Kidney (tissue), 22 donors: Measurements from ENCODE around the gene VWA5A. TPM values are rescaled to one million over a fixed set of nuclear protein-coding genes. Genes with fewer than 3 reads are reported as not detected.
A peak's percentile ranks its signal among the peaks of the same experiment; 100 is the strongest.

Experiments
- DNase-seq, 5 donors: peaks; one replicate each; pipeline ENCODE4 v3.0.0-alpha.2; 2013 to 2020
- FAIRE-seq: peaks from 2 replicates; lab custom pipeline; 2012; peaks lifted over from hg19 to GRCh38; lab: Jason Lieb, UNC
- H3K27ac ChIP-seq, 2 donors: one replicate each; pipeline ENCODE4 v1.7.0; 2013; ENCODE audit warnings: low read depth in 2 of 2, low read length in 2 of 2, inconsistent platforms in 1 of 2
- H3K27me3 ChIP-seq: one replicate; pipeline ENCODE4 v1.7.1; 2013; ENCODE audit warnings: low read length, inconsistent platforms; ENCODE audit not compliant: control insufficient read depth, insufficient read depth
- H3K36me3 ChIP-seq, 3 donors: one replicate each; pipeline versions ENCODE4 v1.7.0 to v1.7.1; 2013; ENCODE audit warnings: low read length in 3 of 3, control low read depth in 1 of 3, inconsistent platforms in 1 of 3; ENCODE audit not compliant: insufficient read depth in 3 of 3, control insufficient read depth in 2 of 3
- H3K4me1 ChIP-seq, 3 donors: one replicate each; pipeline versions ENCODE4 v1.7.0 to v1.7.1; 2013; ENCODE audit warnings: low read length in 3 of 3, inconsistent platforms in 1 of 3, low read depth in 1 of 3; ENCODE audit not compliant: control insufficient read depth in 2 of 3, insufficient read depth in 2 of 3
- H3K4me3 ChIP-seq, 3 donors: one replicate each; pipeline versions ENCODE4 v1.7.0 to v1.8.1; 2013; ENCODE audit warnings: low read length in 3 of 3, control low read depth in 1 of 3, inconsistent platforms in 1 of 3
- H3K9ac ChIP-seq, 3 donors: one replicate each; pipeline versions ENCODE4 v1.7.0 to v1.7.1; 2013; ENCODE audit warnings: low read length in 3 of 3, control low read depth in 1 of 3, inconsistent platforms in 1 of 3
- H3K9me3 ChIP-seq, 3 donors: one replicate each; pipeline versions ENCODE4 v1.7.0 to v1.7.1; 2013; ENCODE audit warnings: low read length in 3 of 3, control low read depth in 1 of 3, inconsistent platforms in 1 of 3; ENCODE audit not compliant: control insufficient read depth in 2 of 3, insufficient read depth in 1 of 3
- intact Hi-C: fragments of 100-400 bp; cut with DNase I; formaldehyde crosslinking; loops from one replicate; pipeline ENCODE4 v1.11.1; 2022
- long read RNA-seq, 10 donors: library from polyadenylated mRNA in 1 of 10; unstranded in 1 of 10; transcript quantifications; one replicate each; pipeline ENCODE4 v2.0.0 and lab custom pipeline, GENCODE V29; 2021 to 2026
- polyA plus RNA-seq: library from polyadenylated mRNA; stranded (reverse); fragments of 350-450 nt; fragmentation: Illumina TruSeq; extraction: RNeasy Lipid Tissue Mini Kit (QIAGEN cat#74804); gene quantifications from one replicate; pipeline ENCODE4 v1.2.3, GENCODE V29; 2014; ENCODE audit warnings: low read depth, low replicate concordance; ENCODE audit not compliant: insufficient read depth
- total RNA-seq: library from RNA; stranded (reverse); fragmentation: NEBNext Ultra II Directional; extraction: Animal tissue kit (Norgen Biotek cat#: 25700); gene quantifications from one replicate; pipeline ENCODE4 v1.2.1, GENCODE V29; 2021
- TF ChIP-seq, protein P1 (sequence below): IDR thresholded peaks from 3 replicates; pipeline ENCODE4 v1.5.1; 2012; ENCODE audit warnings: mild to moderate bottlenecking, moderate library complexity, borderline replicate concordance; ENCODE audit not compliant: insufficient read depth; ENCODE audit errors: extremely low read depth
- donor health status: control.
- donor health status: control.
- donor health status: control.
- donor health status: control.
- donor health status: control.
- donor health status: DM: yes; HTN: yes; CAD: no.
- donor health status: Normal renal cell carcinoma (clear cell type).

VWA5A gene, protein sequence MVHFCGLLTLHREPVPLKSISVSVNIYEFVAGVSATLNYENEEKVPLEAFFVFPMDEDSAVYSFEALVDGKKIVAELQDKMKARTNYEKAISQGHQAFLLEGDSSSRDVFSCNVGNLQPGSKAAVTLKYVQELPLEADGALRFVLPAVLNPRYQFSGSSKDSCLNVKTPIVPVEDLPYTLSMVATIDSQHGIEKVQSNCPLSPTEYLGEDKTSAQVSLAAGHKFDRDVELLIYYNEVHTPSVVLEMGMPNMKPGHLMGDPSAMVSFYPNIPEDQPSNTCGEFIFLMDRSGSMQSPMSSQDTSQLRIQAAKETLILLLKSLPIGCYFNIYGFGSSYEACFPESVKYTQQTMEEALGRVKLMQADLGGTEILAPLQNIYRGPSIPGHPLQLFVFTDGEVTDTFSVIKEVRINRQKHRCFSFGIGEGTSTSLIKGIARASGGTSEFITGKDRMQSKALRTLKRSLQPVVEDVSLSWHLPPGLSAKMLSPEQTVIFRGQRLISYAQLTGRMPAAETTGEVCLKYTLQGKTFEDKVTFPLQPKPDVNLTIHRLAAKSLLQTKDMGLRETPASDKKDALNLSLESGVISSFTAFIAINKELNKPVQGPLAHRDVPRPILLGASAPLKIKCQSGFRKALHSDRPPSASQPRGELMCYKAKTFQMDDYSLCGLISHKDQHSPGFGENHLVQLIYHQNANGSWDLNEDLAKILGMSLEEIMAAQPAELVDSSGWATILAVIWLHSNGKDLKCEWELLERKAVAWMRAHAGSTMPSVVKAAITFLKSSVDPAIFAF
- total RNA-seq (57.2 TPM), polyA plus RNA-seq (25.0 TPM)
- long read RNA-seq, donor 1, partial matches to known transcripts = 0 of 1 reads
- long read RNA-seq, donor 1, other reads (novel, unspliced or antisense) = 0 of 1 reads
- long read RNA-seq, donor 2, partial matches to known transcripts = 0 of 1 reads
- long read RNA-seq, donor 2, other reads (novel, unspliced or antisense) = 0 of 1 reads
- long read RNA-seq, donor 3, partial matches to known transcripts = 5 of 7 reads
- long read RNA-seq, donor 3, other reads (novel, unspliced or antisense) = 0 of 7 reads
- long read RNA-seq, donor 4, partial matches to known transcripts = 0 of 3 reads
- long read RNA-seq, donor 4, other reads (novel, unspliced or antisense) = 0 of 3 reads
- long read RNA-seq, donor 5 = 0 reads
- long read RNA-seq, donor 6, partial matches to known transcripts = 5 of 5 reads
- long read RNA-seq, donor 6, other reads (novel, unspliced or antisense) = 0 of 5 reads
- long read RNA-seq, donor 7, full-length matches to known transcripts = 42 of 93 reads
- long read RNA-seq, donor 7, partial matches to known transcripts = 43 of 93 reads
- long read RNA-seq, donor 7, other reads (novel, unspliced or antisense) = 8 of 93 reads
- long read RNA-seq, donor 8, partial matches to known transcripts = 0 of 1 reads
- long read RNA-seq, donor 8, other reads (novel, unspliced or antisense) = 0 of 1 reads
- long read RNA-seq, donor 9, partial matches to known transcripts = 0 of 1 reads
- long read RNA-seq, donor 9, other reads (novel, unspliced or antisense) = 0 of 1 reads
- long read RNA-seq, donor 10, partial matches to known transcripts = 0 of 1 reads
- long read RNA-seq, donor 10, other reads (novel, unspliced or antisense) = 0 of 1 reads

DNA sequence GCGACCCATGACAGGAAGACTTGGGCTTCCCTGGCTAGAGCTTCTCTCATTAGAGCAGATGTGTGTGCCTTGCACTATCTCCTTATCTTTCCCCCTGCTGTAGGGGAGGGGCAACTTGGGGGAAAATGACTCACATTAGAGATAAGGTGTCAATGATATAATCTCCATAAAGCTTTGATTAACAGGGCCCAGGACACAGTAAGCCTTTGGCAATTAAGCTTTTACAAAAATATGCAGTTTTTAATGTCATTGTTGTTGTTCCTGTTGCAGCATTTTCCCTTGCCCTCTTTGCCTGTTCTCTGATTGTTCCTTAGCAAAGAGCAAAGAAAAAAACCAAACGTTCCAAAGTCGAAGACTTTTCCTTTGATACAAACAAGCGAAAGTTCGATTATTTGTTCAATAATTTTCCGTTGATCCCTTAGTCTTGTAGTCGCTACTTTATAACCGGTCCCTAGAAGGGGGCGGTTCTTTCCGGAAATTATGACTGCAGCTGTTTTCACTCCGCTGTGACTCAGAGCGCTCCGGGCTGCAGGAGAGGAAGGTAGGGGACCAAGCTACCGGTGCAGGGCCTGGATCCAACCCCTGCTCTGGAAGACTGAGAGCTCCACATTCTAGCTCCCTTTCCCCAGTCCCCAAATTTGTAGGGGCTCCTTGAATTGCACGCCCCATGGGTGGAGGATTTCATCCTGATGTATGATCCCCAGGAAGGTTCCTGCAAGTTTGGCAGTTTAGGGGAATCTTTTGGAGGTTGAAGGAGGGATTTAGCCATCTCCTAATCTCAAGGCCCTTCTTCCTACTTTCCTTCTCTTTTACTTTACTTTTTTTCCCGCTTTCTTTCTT, at the start of gene VWA5A:
Gene VWA5A, plus strand, starts transcription at position 509 of the 840 bp plus-strand sequence. CDS start 2,062 bp downstream, outside the sequence.
- H3K4me1 ChIP-seq = peaks cover 0 to 3% (median 0%) of the 10 kb centered on the region in 3 donors
- intact Hi-C loops = no loop called here
- peak within 1 kb of the TSS; percentile 40 to 65 (median 54) for H3K9ac ChIP-seq
- TF ChIP-seq, protein P1, sequence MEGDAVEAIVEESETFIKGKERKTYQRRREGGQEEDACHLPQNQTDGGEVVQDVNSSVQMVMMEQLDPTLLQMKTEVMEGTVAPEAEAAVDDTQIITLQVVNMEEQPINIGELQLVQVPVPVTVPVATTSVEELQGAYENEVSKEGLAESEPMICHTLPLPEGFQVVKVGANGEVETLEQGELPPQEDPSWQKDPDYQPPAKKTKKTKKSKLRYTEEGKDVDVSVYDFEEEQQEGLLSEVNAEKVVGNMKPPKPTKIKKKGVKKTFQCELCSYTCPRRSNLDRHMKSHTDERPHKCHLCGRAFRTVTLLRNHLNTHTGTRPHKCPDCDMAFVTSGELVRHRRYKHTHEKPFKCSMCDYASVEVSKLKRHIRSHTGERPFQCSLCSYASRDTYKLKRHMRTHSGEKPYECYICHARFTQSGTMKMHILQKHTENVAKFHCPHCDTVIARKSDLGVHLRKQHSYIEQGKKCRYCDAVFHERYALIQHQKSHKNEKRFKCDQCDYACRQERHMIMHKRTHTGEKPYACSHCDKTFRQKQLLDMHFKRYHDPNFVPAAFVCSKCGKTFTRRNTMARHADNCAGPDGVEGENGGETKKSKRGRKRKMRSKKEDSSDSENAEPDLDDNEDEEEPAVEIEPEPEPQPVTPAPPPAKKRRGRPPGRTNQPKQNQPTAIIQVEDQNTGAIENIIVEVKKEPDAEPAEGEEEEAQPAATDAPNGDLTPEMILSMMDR = no peak
- DNase-seq = peak; percentile 76 to 94 (median 88)
- H3K9me3 ChIP-seq = no peaks in the 10 kb centered on the region
- FAIRE-seq = peak; percentile 78
- no peaks in the 10 kb centered on the region for H3K27me3 ChIP-seq
- H3K27ac ChIP-seq = peak within 1 kb of the TSS; percentile 12 to 21
- H3K4me3 ChIP-seq = peak within 1 kb of the TSS; percentile 78 to 93 (median 81)
- H3K36me3 ChIP-seq = peaks cover 0 to 10% (median 8%) of the 10 kb centered on the region in 3 donors

DNA sequence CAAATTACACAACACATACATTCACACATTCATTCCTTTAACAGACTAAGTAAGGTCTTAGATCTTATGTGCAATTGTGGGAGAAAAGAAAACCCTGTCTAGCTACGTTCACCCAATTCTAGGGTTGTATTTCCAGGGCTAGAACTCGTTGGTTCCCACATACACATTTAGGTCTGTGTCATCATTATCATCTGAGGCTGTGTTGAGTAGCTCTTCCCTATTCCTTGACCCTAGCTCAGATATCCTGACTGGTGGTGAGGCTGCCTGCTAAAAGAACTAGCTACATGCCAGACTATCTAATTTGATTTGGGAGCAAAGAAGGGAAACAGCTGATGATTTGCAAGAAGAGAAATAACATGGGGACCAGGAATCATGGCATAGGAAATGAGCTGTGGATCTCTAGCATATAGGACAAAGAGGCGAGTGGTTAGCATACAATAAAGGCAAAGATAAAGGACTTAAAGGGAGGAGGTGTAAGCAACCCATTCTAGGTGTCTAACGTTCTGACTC, 46.6 kb upstream of the VWA5A start:
- no peak for FAIRE-seq
- TF ChIP-seq, protein P1 = no peak
- no peak overlapping the region for H3K27ac ChIP-seq
- no peaks in the 10 kb centered on the region for H3K36me3 ChIP-seq
- intact Hi-C loops = no loop called here
- DNase-seq = no peak
- no peak overlapping the region for H3K4me3 ChIP-seq
- H3K4me1 ChIP-seq = peaks cover 0 to 4% (median 0%) of the 10 kb centered on the region in 3 donors
- H3K9ac ChIP-seq = no peak overlapping the region
- H3K27me3 ChIP-seq = peaks cover 2% of the 10 kb centered on the region
- H3K9me3 ChIP-seq = no peaks in the 10 kb centered on the region
